Activated naive CD4-positive, alpha-beta T cell treated with anti-CD3 and anti-CD28 coated beads, Interleukin-2, amount 50 U/mL, for 72 hours (primary cell): ENCODE data around the gene TESK2. TPM values are rescaled to one million over a fixed set of nuclear protein-coding genes. Genes with fewer than 3 reads are reported as not detected.
"Not testable (repeated sequence)": the region's sequence is repeated elsewhere in the genome, so short reads cannot be mapped to it uniquely, and the experiment has no call there.

Experiments
- ATAC-seq, 2 donors: fragments of 150-1000 bp; cut with Tn5 transposase; 2 replicates each; pipeline ENCODE4 v1.10.0; 2021; ENCODE audit warnings: mild to moderate bottlenecking in 2 of 2, moderate library complexity in 2 of 2
- DNase-seq, 2 donors: peaks; one replicate each; pipeline ENCODE4 v3.0.0; 2021 to 2022; ENCODE audit warnings: low spot score in 2 of 2
- H3K27ac Mint-ChIP-seq, 2 donors: one replicate each; pipeline ENCODE4 v1.8.0; 2022; ENCODE audit warnings: mild to moderate bottlenecking in 2 of 2, mixed read lengths in 2 of 2
- H3K36me3 Mint-ChIP-seq, 2 donors: one replicate each; pipeline ENCODE4 v1.8.0; 2022; ENCODE audit warnings: mixed read lengths in 2 of 2
- H3K9me3 Mint-ChIP-seq, 2 donors: one replicate each; pipeline ENCODE4 v1.8.0; 2022; ENCODE audit warnings: mixed read lengths in 2 of 2
- total RNA-seq, 2 donors: library from RNA; stranded (reverse); gene quantifications; one replicate each; pipeline ENCODE4 v1.2.3, GENCODE V29; 2022

TESK2 gene
- total RNA-seq, 2 donors from 2014 or later = 4.5 to 12.9 TPM

DNA sequence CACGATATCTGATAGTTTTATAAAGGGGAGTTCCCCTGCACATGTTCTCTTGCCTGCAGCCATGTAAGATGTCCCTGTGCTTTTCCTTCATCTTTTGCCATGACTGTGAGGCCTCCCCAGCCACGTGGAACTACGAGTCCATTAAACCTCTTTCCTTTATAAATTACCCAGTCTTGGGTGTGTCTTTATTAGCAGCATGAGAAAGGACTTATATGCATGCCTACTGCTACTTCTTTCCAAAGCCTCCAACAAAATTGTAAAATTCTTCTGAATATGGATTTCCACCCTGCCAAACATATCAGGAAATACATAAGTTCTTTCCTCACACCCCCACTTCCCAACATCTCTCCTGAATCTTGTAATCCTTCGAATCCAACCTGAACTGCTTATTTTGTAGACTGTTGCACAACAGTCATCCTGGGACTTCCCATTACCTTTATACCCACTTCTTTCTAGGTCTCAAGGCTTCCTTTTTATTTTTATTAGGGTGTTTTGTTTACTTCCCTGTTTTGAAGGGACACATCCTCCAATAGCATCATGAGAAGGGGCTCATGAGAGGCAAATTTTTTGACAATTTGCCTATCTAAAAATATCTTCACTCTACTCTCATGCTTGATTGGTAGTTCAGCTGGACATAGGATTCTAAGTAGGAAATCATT, 83.2 kb downstream of the TESK2 start:
- ATAC-seq (no peak), DNase-seq (no peak)
- H3K27ac Mint-ChIP-seq = no peak overlapping the region
- H3K36me3 Mint-ChIP-seq = no peaks in the 10 kb centered on the region
- no peaks in the 10 kb centered on the region for H3K9me3 Mint-ChIP-seq

DNA sequence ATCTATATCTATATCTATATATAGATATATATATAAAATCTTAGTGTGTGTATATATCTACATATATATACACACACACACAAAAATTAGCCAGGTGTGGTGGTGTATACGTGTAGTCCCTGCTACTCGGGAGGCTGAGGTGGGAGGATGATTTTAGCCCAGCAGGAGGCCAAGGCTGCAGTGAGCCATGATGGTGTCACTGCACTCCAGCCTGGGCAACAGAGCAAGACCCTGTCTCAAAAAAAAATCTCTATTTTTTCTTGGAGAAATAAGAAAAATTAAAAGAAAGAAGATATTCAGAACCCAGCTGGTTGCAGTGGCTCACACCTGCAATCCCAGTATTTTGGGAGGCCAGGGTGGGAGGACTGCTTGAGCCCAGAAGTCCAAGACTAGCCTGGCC, 85.3 kb downstream of the TESK2 start:
- Mint-ChIP-seq H3K36me3 (no peaks in the 10 kb centered on the region), H3K27ac (no peak overlapping the region), H3K9me3 (no peaks in the 10 kb centered on the region)
- ATAC-seq = no peak
- DNase-seq = no peak

DNA sequence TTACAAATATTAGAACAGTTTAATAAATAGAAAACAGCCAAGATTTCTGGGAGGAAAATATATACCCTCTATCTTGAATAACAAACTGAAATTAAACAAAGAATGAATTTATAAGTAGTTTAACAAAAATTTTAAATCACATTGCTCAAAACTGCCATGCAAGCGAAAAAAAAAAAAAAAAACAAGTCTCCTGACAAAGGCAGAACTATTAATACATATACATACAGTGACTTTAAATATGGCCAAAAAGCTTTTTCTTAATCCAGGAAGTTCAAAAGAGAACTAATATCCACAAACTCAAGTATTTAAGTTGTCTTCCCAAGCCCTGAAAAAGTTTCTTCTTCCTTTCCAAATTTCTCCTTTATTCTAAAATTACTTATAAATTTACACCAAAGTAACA, 87.2 kb downstream of the TESK2 start:
- H3K27ac Mint-ChIP-seq = no peak overlapping the region
- no peaks in the 10 kb centered on the region for H3K36me3 Mint-ChIP-seq
- no peak for ATAC-seq
- no peak for DNase-seq
- H3K9me3 Mint-ChIP-seq = no peaks in the 10 kb centered on the region

DNA sequence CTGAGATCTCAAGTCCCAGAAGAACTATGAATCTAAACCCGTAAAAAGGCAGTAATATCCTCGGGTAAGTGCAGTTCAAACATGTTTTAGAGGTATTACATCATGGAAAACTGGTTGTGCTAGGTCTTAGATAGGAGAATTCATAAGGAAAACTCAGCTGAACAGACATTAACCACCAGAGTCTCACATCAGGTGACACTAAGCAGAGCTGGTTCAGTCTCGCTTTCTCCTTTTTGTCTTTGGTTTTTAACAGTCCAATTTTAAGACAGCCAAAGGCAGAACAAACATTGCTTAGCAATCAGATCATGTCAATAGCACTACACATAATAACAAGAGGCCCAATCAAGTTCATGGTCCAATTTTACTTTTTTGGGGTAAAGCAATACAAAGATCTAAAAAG, 87.7 kb downstream of the TESK2 start:
- Mint-ChIP-seq H3K9me3 (no peaks in the 10 kb centered on the region), H3K27ac (no peak overlapping the region), H3K36me3 (no peaks in the 10 kb centered on the region)
- DNase-seq (no peak), ATAC-seq (no peak)

DNA sequence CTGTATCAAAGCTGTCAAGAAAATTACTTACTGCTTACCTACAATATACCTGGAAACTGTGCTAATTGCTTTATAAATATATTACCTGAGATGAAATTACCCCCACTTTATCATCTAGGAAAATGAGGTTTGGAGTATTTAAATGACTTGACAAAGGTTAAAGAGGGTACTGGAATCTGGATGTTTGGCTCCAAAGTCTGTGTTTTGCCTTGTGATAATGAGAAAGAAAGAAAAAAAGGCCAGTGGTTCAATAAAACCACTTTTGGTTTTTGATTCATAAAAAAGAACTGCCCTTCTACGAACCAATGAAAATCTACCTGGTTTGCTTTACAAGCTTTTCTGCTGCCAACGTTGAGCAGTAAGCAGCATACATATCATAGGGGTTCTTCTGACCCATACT, 89.4 kb downstream of the TESK2 start:
- no peak for ATAC-seq
- H3K9me3 Mint-ChIP-seq = no peaks in the 10 kb centered on the region
- no peak for DNase-seq
- no peak overlapping the region for H3K27ac Mint-ChIP-seq
- no peaks in the 10 kb centered on the region for H3K36me3 Mint-ChIP-seq

DNA sequence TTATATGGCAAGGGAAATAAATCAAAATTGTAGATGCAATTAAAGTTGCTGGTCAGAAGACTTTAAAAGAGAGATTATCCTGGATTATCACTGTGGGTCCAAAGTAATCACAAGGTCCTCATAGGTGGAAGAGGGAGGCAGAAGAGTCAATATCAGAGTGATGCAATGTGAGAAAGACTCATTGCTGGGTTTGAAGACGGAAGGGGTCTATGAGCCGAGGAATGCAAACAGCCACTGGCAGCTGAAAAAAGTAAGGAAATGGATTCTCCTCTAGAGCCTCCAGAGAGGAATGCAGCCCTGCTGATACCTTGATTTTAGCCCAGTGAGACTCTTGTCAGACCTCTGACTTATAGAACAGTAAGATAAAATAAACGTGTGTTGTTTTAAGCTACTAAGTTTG, 90.9 kb downstream of the TESK2 start:
- no peak for DNase-seq
- no peak overlapping the region for H3K27ac Mint-ChIP-seq
- no peaks in the 10 kb centered on the region for H3K36me3 Mint-ChIP-seq
- no peaks in the 10 kb centered on the region for H3K9me3 Mint-ChIP-seq
- no peak for ATAC-seq

DNA sequence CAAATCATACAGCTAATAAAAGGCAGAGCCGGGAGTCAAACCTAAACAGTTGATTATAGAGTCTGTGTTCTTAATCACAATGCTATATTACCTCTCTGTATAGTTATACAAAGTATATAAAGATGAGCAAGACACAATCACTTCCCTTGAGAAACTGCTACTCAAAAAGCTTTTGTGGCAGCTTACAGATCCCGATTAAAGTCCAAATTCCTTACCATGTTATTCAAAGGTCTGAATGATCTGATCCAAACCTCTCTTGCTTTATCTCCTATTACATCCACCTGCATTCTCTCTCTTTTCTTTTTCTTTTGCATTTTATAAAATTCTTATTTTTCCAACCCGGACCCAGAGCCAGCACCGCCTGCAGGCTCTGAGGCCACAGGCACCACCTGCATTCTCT, 93.7 kb downstream of the TESK2 start:
- Mint-ChIP-seq H3K27ac (no peak overlapping the region), H3K9me3 (no peaks in the 10 kb centered on the region), H3K36me3 (no peaks in the 10 kb centered on the region)
- DNase-seq (no peak), ATAC-seq (no peak)

DNA sequence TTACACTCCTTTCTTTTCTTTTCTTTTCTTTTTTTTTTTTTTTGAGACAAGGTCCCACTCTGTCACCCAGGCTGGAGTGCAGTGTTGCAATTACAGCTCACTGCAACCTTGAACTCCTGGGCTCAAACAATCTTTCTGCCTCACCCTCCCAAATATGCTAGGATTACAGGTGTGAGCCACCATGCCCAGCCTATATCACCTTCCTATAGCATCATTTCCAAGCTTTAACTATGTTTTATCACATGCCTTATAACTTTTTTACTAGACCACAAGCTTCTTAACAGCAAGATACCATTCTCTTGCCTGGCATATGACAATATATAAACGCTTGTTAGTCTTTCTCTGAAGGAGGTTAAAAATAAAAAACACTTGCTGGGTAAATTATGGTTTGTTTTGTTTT, 95.4 kb downstream of the TESK2 start:
- H3K9me3 Mint-ChIP-seq = no peaks in the 10 kb centered on the region
- H3K36me3 Mint-ChIP-seq = no peaks in the 10 kb centered on the region
- no peak overlapping the region for H3K27ac Mint-ChIP-seq
- DNase-seq = no peak
- ATAC-seq = no peak

DNA sequence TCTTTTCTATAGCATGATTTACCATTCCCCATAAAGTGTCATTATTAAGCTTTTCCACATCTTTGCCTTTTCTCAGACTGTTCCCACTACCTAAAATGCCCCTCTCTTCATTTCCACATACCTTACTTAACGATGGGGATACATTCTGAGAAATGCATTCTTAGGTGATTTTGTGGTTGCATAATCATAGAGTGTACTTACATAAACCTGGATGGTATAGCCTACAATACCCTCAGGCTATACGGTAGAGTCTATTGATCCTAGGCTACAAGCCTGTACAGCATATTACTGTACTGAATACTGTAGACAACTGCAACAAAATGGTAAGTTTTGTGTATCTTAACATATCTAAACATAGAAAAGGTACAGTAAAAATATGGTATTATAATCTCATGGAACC, 95.9 kb downstream of the TESK2 start:
- Mint-ChIP-seq H3K9me3 (no peaks in the 10 kb centered on the region), H3K36me3 (no peaks in the 10 kb centered on the region), H3K27ac (no peak overlapping the region)
- no peak for ATAC-seq
- DNase-seq = no peak

DNA sequence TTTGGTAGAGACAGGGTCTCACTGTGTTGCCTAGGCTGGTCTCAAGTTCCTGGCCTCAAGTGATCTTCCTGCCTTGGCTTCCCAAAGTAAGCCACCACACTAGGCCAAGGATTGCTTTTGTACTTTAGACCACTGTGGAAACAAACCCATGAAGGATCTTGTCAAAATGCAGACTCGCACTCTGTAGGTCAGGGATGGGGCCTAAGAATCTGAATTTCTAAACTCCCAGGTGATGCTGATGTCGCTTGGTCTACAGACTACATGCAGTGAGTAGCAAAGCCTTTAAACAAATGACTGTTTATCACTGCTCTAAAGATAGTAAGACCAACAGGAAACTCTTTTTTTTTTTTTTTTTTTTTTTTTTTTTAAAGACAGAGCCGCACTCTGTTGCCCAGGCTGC, 96.6 kb downstream of the TESK2 start:
- Mint-ChIP-seq H3K9me3 (no peaks in the 10 kb centered on the region), H3K27ac (no peak overlapping the region), H3K36me3 (no peaks in the 10 kb centered on the region)
- ATAC-seq (peak; percentile 51 to 55), DNase-seq (no peak)

DNA sequence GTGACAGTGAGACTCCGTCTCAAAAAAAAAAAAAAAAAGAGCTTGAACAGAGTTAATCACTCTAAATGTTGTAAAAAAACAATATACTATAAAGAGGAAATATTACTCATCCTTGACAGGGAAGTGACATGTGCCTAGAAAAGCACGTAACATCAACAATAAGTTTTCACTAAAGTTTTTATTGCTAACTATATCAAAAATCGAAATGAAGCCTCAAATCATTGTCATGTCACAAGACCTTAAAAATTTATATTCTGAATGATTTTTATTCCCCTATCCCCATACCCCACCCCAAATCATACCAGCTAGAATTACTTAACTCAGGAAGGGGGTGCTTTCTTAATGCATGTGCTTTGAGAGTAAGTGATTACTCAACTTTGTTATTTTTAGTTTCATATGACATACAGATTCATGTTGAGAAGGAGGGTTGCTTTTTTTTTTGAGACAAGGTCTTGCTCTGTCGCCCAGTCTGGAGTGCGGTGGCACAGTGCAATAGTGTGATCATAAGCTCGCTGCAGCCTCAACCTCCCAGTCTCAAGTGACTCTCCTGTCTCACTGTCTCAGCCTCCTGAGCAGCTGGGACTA, 97.2 kb downstream of the TESK2 start:
- ATAC-seq (peak; percentile 81 to 92), DNase-seq (peak in 1 of 2 donors; percentile 15)
- H3K9me3 Mint-ChIP-seq = no peaks in the 10 kb centered on the region
- no peaks in the 10 kb centered on the region for H3K36me3 Mint-ChIP-seq
- H3K27ac Mint-ChIP-seq = peak overlapping the region in 1 of 2 donors; percentile 22

DNA sequence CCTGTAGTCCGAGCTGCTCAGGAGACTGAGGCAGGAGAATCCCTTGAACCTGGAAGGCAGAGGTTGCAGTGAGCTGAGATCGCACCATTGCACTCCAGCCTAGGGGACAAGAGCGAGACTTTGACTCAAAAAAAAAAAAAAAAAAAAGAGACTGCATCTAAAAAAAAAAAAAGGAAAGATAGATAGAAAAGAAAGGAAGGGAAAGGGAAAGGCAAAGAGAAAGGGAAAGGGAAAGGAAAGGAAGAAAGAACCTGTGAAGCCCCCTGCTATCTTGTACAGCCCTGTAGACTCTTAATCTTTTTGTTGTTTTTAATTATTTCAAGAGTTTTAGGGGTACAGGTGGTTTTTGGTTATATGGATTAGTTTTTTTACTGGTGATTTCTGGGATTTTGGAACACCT, 104.7 kb downstream of the TESK2 start:
- H3K36me3 Mint-ChIP-seq = no peaks in the 10 kb centered on the region
- H3K9me3 Mint-ChIP-seq = no peaks in the 10 kb centered on the region
- no peak for DNase-seq
- H3K27ac Mint-ChIP-seq = no peak overlapping the region
- no peak for ATAC-seq

DNA sequence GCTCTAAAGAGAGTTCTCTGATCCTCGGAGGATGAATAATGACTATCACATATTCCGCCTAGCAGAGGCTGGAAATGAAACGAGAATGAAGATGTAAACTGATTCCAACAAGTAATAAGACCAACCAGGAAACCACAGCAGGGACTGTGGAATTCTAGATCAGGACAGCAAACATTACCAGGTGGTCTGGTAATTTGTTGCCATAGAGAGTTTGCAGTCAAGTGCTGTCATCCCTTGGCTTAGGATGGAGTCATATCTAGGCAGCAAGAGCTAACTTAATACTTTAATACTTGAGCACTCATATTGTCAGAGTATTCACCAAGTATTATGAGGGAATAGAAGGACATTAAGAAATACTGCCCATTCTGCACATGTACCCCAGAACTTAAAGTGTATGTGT, 105.7 kb downstream of the TESK2 start:
- no peak for ATAC-seq
- Mint-ChIP-seq H3K9me3 (no peaks in the 10 kb centered on the region), H3K27ac (no peak overlapping the region), H3K36me3 (no peaks in the 10 kb centered on the region)
- no peak for DNase-seq

DNA sequence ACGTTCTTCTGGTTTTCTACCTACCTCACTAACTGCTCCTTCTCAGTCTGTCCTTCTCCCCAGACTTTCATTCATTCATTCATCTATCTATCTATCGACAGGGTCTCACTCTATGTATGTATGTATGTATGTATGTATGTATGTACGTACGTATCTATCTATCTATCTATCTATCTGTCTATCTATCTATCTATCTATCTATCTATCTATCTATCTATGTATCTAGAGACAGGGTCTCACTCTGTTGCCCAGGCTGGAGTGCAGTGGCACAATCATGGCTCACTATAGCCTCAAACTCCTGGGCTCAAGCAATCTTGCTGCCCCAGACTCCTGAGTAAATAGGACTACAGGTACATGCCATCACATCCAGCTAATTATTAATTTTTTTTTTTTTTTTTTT, 106.8 kb downstream of the TESK2 start:
- H3K36me3 Mint-ChIP-seq, ATAC-seq, DNase-seq, H3K27ac Mint-ChIP-seq, H3K9me3 Mint-ChIP-seq: not testable (repeated sequence)

DNA sequence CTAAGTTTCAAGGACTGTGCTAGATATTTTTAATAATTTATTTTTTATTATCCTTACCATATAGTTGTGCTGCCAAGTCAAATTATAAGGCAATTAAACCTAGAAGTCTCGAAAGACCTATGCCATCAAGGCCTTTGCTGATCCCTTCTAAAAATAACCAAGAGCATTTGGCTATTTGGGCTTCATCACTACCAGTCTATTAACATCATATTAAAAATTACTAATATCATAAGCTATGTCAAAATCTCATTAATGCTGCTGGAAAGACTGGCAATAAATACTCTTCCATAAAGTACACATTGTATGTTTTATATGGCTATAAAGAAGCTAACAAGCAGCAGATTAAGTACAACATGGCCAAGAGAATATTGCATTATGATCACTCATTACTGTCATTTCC, 107.8 kb downstream of the TESK2 start:
- ATAC-seq (no peak), DNase-seq (no peak)
- H3K36me3 Mint-ChIP-seq = no peaks in the 10 kb centered on the region

DNA sequence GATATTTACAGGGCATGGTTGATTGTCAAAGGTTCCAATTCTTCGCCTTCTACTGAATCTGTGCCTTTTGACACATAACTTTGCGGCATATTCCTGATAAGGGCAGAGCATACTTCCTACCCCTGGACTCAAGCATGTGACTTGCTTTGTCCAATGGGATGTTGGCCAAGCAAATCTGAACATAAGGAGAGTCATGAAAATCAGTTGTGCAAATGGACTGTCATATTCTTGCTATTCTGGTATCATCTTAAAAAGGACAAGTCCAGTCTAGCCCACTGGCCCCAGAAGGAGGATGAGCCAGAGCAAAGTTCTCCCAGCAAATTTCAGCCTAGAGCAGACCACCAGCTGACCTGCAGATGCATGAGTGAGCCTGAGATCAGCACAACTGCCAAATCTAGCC, 109.7 kb downstream of the TESK2 start:
- H3K9me3 Mint-ChIP-seq = no peaks in the 10 kb centered on the region
- ATAC-seq (no peak), DNase-seq (no peak)
- no peak overlapping the region for H3K27ac Mint-ChIP-seq
- no peaks in the 10 kb centered on the region for H3K36me3 Mint-ChIP-seq

More for the DNA sequence above, 107.8 kb downstream of the TESK2 start:
- H3K27ac Mint-ChIP-seq = no peak overlapping the region
- H3K9me3 Mint-ChIP-seq = no peaks in the 10 kb centered on the region

DNA sequence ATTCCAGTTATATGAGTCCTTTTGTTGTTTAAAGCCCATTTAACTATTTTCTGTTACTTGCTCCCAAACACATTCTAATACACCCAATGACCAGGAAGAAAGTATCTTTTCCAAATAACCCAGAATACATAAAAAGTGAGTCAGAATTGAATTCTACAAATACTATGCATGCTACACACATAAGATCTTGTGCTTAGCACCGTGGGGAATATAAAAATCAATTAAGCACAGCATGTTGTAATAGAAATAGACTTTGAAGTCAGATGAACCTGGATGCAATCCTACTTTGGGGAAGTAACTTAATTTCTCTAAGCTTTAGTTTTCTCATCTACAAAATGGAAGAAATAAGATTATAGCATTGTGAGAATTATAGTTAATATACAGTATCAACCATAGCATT, 110.2 kb downstream of the TESK2 start:
- ATAC-seq (no peak), DNase-seq (no peak)
- Mint-ChIP-seq H3K36me3 (no peaks in the 10 kb centered on the region), H3K9me3 (no peaks in the 10 kb centered on the region), H3K27ac (no peak overlapping the region)

DNA sequence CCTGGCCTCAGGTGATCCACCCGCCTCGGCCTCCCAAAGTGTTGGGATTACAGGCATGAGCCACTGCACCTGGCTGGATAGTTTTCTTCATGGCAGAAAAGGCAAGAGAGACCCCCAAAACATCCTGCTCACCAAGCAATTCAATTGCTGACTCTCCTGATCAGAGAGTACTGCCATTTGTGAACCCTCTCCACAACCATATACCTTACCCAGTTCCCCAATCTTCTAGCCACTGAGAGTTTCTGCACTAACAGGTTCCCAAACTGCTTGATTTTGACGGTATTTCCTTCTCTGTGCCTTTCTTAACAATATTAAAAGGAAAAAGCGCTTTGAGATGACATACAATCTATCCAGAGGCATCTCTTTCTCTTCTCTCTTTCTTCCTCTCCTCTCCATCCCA, 110.8 kb downstream of the TESK2 start:
- no peak for ATAC-seq
- no peak for DNase-seq
- Mint-ChIP-seq H3K27ac (no peak overlapping the region), H3K9me3 (no peaks in the 10 kb centered on the region), H3K36me3 (no peaks in the 10 kb centered on the region)
